Activated T-helper 17 cell treated with anti-CD3 and anti-CD28 coated beads, Interleukin-2, amount 50 U/mL, for 72 hours (primary cell): ENCODE measurements around the gene GPC5. TPM values are rescaled to one million over a fixed set of nuclear protein-coding genes. Genes with fewer than 3 reads are reported as not detected.

ENCODE experiments used
- ATAC-seq: fragments of 150-1000 bp; cut with Tn5 transposase; replicated peaks from 2 replicates; pipeline ENCODE4 v1.10.0; 2021; ENCODE audit warnings: mild to moderate bottlenecking, moderate library complexity
- H3K27ac Mint-ChIP-seq: one replicate; pipeline ENCODE4 v1.8.0; 2022; ENCODE audit warnings: mixed read lengths
- H3K27me3 Mint-ChIP-seq: one replicate; pipeline ENCODE4 v1.8.0; 2022; ENCODE audit warnings: mixed read lengths
- H3K36me3 Mint-ChIP-seq: one replicate; pipeline ENCODE4 v1.8.0; 2022; ENCODE audit warnings: low read depth, mild to moderate bottlenecking, mixed read lengths
- H3K4me1 Mint-ChIP-seq: one replicate; pipeline ENCODE4 v1.8.0; 2022; ENCODE audit warnings: mixed read lengths
- H3K4me3 Mint-ChIP-seq: one replicate; pipeline ENCODE4 v1.8.0; 2022; ENCODE audit warnings: mild to moderate bottlenecking, mixed read lengths
- H3K9me3 Mint-ChIP-seq: one replicate; pipeline ENCODE4 v1.8.0; 2022; ENCODE audit warnings: mixed read lengths
- total RNA-seq, 2 donors: library from RNA; stranded (reverse); gene quantifications; one replicate each; pipeline ENCODE4 v1.2.3, GENCODE V29; 2022

GPC5 gene
- total RNA-seq, 2 donors from 2014 or later, result 0.09 to 0.29 TPM

DNA sequence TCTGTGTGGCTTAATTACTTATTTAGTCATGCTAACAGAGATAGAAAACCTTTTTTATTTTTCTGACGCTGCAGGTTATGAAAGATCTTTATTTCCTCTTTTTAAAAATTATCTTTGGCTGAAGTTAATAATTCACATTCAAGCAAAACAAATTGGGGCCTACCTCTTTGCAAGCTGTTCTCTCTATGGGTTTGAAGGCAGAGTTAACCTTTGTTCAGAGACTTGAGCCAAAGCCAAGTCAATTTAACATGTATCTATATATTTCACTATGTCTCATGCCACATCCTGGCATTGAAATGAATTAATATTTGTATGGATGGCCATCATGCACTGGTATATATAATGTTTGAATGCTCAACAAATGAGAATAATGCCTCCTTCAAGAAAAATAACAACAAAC, 1150.9 kb downstream of the GPC5 start:
- Mint-ChIP-seq H3K4me1 (no peaks in the 10 kb centered on the region), H3K9me3 (peaks cover 11% of the 10 kb centered on the region), H3K27ac (no peak overlapping the region), H3K36me3 (no peaks in the 10 kb centered on the region), H3K4me3 (no peak overlapping the region), H3K27me3 (no peaks in the 10 kb centered on the region)
- no peak for ATAC-seq

DNA sequence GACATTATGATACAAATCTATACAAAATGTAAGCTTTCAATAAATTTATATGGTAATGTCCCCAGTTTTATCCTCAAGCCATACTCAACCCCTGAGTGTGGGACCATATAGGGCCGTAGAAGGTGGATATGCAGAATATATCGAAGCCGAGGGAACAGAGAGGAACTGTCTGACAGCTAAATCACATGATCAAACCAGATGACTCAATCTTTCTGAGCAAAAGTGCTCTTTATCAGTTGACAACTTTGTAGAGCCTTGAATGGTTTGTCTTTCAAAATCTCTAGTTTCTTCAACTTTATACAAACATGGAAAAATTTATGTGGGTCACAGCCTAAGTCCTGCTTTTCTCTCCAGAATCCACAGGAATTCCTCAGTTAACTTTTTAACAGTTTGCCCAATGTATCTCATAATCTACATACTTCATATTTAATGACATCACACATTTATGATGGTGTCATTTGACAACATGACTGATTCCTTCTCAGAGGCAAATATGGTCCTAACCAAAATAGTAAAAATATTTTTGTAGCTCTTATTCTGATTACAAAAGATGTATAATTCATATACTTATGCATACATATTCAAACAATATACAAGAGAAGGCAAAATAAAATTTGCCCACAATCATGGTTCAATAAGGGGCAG, 1155.2 kb downstream of the GPC5 start:
- no peak overlapping the region for H3K27ac Mint-ChIP-seq
- H3K27me3 Mint-ChIP-seq, result no peaks in the 10 kb centered on the region
- no peak for ATAC-seq
- no peaks in the 10 kb centered on the region for H3K36me3 Mint-ChIP-seq
- H3K4me3 Mint-ChIP-seq, result no peak overlapping the region
- no peaks in the 10 kb centered on the region for H3K4me1 Mint-ChIP-seq
- peaks cover 11% of the 10 kb centered on the region for H3K9me3 Mint-ChIP-seq

DNA sequence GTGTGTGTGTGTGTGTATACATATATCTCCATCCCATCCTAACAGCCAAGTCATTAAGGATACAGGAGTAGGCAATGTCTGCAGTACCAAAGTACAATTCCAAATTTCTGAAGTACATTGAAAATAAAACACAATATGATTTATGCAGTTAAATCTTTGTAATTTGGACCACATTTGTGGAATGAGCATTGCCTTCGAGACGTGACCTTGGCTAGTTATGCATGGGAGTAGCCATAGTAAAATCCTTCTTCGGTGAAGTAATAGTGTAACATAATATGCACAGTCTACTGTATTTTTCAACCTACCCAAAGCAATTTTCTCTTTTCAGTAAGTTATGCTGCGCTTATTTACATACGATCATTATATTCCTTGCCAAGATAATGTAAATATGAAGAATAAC, 1162.5 kb downstream of the GPC5 start:
- no peaks in the 10 kb centered on the region for H3K27me3 Mint-ChIP-seq

DNA sequence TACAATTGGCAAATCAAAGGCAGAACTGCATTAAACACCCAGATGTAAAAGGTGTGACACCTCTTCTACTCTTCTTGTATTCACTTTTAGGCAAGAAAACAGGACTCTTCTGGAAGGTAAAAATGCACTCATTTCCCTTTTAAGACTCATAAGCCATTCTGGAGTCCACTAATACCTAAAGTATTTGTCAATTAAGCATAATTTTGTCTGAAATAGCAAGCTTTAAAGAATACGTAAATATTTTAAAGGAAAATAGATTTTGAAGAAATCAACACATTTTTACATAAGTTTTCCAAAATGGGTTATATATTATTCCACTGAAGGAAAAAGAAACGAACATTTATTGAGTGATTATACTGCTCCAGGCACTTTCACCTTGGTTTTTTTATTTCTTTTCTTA, 1166.5 kb downstream of the GPC5 start:
- no peak for ATAC-seq
- H3K4me1 Mint-ChIP-seq, result no peaks in the 10 kb centered on the region
- H3K9me3 Mint-ChIP-seq, result no peaks in the 10 kb centered on the region
- no peak overlapping the region for H3K27ac Mint-ChIP-seq
- H3K27me3 Mint-ChIP-seq, result no peaks in the 10 kb centered on the region
- H3K4me3 Mint-ChIP-seq, result no peak overlapping the region
- no peaks in the 10 kb centered on the region for H3K36me3 Mint-ChIP-seq

More for the DNA sequence above, 1162.5 kb downstream of the GPC5 start:
- no peak for ATAC-seq
- Mint-ChIP-seq H3K4me3 (no peak overlapping the region), H3K27ac (no peak overlapping the region), H3K9me3 (no peaks in the 10 kb centered on the region), H3K4me1 (no peaks in the 10 kb centered on the region), H3K36me3 (no peaks in the 10 kb centered on the region)

DNA sequence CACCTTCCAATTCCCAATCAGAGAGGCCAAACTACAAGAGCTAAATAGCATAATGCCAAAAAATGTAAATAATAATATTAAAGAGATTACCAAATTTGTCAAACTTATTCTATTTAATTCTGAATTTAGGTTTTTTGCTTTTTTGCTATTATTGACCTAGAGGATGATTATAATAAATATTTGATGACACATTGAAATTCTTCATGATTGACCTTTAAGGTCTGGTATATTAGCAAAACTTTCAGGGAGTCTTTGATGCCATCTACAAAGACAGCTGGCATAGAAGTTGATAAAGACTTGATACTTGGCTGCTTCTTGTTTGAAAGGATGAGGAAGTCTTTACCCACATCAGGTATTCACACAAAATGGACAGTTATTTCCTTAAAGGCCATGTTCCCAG, 1168.3 kb downstream of the GPC5 start:
- Mint-ChIP-seq H3K9me3 (no peaks in the 10 kb centered on the region), H3K36me3 (no peaks in the 10 kb centered on the region), H3K4me1 (no peaks in the 10 kb centered on the region), H3K27me3 (no peaks in the 10 kb centered on the region), H3K27ac (no peak overlapping the region), H3K4me3 (no peak overlapping the region)
- ATAC-seq, result no peak

DNA sequence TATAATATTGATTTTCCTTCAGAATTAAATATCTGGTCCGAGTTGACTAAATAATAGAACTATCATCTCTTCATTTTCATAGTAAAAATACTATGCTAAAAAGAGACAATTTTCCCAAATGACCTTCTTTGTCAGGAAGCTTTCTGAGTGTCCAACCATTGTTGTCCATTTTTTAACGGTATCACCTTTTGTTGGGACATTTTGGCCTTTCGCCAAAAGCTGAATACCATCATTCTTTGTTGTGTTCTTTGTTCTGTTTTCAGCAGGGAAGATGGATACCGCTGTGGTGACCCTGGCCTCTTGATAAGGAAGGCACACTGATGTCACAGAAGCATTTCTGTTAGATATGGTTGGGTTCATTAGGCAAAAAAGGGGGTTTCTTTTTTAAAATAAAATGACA, 1173.8 kb downstream of the GPC5 start:
- Mint-ChIP-seq H3K27me3 (no peaks in the 10 kb centered on the region), H3K36me3 (no peaks in the 10 kb centered on the region), H3K4me3 (no peak overlapping the region), H3K27ac (no peak overlapping the region), H3K9me3 (no peaks in the 10 kb centered on the region), H3K4me1 (no peaks in the 10 kb centered on the region)
- no peak for ATAC-seq

DNA sequence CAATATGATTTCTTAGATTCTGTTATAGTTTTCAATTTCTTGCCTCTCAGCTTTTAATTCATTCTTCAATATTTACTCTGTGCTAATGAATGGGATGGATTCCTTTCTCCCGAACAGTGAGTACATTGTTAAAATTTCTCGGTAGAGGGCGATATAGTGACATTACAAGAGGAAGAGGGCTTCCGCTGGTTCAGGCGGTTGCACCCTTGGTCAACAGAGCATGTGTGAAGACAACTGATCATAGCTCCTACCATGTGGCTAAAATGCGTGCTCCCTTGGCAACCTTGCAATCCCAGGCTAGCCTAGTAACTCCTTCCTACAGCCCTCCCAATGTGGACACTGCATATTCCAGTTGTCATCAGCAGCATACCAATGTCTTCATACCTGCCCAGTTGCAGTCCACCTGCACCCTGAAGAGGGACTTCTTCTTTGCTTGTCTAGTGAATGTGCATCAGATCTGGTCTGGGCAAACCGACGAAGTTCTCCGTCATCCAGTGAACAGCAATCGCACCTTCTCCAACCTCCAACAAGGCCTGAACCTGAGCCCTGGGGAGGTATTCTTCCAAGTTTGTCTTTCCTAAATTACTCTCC, 1175.1 kb downstream of the GPC5 start:
- Mint-ChIP-seq H3K27me3 (no peaks in the 10 kb centered on the region), H3K36me3 (no peaks in the 10 kb centered on the region), H3K27ac (no peak overlapping the region), H3K4me3 (no peak overlapping the region), H3K9me3 (peaks cover 5% of the 10 kb centered on the region), H3K4me1 (no peaks in the 10 kb centered on the region)
- ATAC-seq, result no peak

DNA sequence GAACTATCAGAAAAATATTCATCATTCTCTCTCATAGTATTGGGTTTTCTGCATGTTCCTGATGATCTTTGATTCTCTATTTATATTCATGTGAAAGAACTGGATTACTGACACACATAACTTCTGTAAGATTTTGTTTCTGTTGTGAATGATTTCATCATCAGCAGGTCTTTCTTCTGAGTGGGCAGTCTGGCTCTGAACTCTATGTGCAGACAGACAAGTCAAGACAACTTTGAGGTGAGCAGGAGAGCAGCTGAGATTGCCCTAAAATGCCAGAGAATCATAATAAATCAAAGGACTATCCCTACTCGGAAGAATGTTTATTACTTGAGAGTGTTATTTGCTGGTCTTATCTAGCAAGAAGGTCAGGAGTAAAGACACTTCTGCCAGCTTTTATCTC, 1176.1 kb downstream of the GPC5 start:
- Mint-ChIP-seq H3K4me1 (no peaks in the 10 kb centered on the region), H3K27ac (no peak overlapping the region), H3K9me3 (peaks cover 5% of the 10 kb centered on the region), H3K4me3 (no peak overlapping the region), H3K36me3 (no peaks in the 10 kb centered on the region), H3K27me3 (no peaks in the 10 kb centered on the region)
- ATAC-seq, result no peak

DNA sequence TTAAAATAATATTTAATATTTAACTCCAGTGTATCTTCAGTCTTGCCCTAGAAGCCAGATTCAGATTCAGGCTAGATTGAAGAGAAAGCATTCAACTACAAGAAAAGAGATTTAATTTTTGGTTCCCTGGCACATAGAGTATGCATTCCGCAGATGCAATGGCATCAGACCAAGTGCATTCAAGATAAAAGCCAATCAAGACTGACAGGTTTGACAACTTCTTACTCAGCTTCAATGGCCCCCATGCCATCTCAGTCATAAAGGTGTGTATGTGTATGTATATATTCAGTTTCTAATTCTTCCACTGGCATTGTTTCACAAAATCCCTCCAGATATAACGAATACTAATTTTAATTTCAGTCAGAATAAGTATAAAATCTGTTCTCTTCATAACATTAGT, 1177.4 kb downstream of the GPC5 start:
- no peaks in the 10 kb centered on the region for H3K36me3 Mint-ChIP-seq
- H3K27ac Mint-ChIP-seq, result no peak overlapping the region
- H3K27me3 Mint-ChIP-seq, result no peaks in the 10 kb centered on the region
- no peaks in the 10 kb centered on the region for H3K4me1 Mint-ChIP-seq
- peaks cover 5% of the 10 kb centered on the region for H3K9me3 Mint-ChIP-seq
- no peak for ATAC-seq
- H3K4me3 Mint-ChIP-seq, result no peak overlapping the region

DNA sequence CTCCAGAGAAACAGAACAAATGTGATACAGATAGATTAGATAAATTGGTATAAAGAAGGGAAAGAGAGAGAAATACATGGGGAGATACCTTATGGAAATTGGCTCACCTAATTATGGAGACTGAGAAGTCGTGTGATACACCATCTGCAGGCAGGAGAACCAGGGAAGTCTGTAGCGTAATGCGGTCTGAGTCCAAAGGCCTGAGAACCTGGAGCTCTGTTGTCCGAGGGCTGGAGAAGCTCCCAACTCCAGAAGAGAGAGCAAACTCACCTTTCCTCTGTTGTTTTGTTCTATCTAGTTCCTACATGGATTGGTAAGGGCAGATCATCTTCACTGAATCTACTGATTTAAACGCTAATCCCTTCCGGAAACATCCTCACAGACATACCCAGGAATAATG, 1179.9 kb downstream of the GPC5 start:
- H3K4me3 Mint-ChIP-seq, result no peak overlapping the region
- ATAC-seq, result no peak
- peaks cover 11% of the 10 kb centered on the region for H3K9me3 Mint-ChIP-seq
- H3K4me1 Mint-ChIP-seq, result no peaks in the 10 kb centered on the region
- no peak overlapping the region for H3K27ac Mint-ChIP-seq
- no peaks in the 10 kb centered on the region for H3K27me3 Mint-ChIP-seq
- no peaks in the 10 kb centered on the region for H3K36me3 Mint-ChIP-seq

DNA sequence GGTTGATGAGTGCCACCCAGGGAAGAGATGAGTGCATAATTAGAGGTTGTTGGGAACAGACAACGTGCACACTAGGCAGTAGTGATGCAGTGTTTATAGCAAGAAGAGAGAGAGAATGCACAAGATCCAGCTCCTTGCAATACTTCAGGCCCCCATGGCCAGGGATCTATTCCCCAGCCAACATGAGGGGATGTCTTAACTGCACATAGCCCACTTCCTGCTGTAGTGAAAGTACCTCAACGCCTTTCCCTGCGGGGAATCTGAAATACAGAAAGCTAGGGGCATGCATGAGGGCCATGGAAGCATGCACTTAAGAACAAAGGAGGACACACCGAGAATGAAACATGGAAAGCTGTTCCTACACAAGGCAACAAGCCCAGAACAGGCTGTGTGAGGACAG, 1191.5 kb downstream of the GPC5 start:
- H3K9me3 Mint-ChIP-seq, result peaks cover 22% of the 10 kb centered on the region
- no peaks in the 10 kb centered on the region for H3K36me3 Mint-ChIP-seq
- H3K27me3 Mint-ChIP-seq, result no peaks in the 10 kb centered on the region
- no peak overlapping the region for H3K27ac Mint-ChIP-seq
- no peaks in the 10 kb centered on the region for H3K4me1 Mint-ChIP-seq
- no peak for ATAC-seq
- H3K4me3 Mint-ChIP-seq, result no peak overlapping the region

DNA sequence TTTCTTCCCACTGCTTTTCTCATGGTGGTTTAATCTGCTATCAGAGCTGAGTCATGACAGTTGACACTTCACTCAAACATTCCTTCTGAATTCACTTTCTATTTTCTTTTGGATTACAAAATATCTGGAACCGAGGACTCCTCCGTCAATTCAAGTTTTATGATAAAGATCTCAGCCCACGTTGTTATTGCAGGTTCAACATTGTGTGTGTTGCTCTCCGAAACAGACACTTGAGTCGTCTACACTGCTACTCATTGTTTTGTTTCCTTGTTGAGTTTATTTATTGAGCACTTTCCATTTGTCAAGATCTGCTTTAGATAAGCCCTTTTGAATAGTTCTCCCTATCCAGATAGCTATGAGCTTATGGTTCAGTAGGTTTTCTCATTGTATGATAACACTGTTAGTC, 1192.1 kb downstream of the GPC5 start:
- H3K9me3 Mint-ChIP-seq, result peaks cover 22% of the 10 kb centered on the region

DNA sequence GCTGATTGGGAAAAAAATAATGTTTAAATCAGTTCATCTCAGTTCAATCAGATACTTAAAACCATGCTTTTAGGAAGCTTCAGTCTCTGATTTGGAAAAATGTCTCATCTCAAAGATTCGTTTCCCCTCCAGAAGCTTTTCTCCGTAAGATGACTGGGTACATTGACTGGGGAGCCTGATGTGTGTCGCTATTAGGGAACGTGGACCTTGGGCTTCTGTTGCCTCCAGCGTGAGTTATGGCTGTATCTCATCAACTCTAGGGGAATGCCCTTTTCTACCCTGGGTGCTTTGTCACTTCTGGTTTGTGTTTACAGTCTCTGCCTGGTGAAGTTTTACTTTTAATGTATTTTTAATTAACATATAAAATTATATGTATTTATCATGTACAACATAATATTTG, 1192.7 kb downstream of the GPC5 start:
- H3K9me3 Mint-ChIP-seq, result peaks cover 18% of the 10 kb centered on the region
- no peak for ATAC-seq
- H3K27ac Mint-ChIP-seq, result no peak overlapping the region
- H3K36me3 Mint-ChIP-seq, result no peaks in the 10 kb centered on the region
- H3K4me3 Mint-ChIP-seq, result no peak overlapping the region
- H3K4me1 Mint-ChIP-seq, result no peaks in the 10 kb centered on the region
- H3K27me3 Mint-ChIP-seq, result no peaks in the 10 kb centered on the region

More for the DNA sequence above, 1192.1 kb downstream of the GPC5 start:
- Mint-ChIP-seq H3K4me3 (no peak overlapping the region), H3K4me1 (no peaks in the 10 kb centered on the region), H3K27me3 (no peaks in the 10 kb centered on the region), H3K36me3 (no peaks in the 10 kb centered on the region), H3K27ac (no peak overlapping the region)
- ATAC-seq, result no peak

DNA sequence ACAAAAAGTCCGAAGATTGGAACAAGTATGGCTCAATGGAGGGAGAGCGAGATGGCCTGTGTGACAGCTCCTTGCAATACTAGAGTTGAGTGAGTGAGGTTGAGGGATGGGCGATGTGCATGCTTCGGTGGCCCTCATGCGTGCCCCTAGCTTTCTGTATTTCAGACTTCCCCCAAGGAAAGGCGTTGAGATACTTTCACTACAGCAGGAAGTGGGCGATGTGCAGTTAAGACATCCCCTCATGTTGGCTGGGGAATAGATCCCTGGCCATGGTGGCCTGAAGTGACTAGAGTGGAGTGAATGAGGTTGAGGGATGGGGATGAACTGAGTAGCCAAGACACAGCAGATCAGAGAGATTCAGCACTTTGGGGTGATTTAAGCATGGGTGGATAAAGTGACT, 1194.3 kb downstream of the GPC5 start:
- ATAC-seq, result no peak
- H3K36me3 Mint-ChIP-seq, result no peaks in the 10 kb centered on the region
- no peaks in the 10 kb centered on the region for H3K4me1 Mint-ChIP-seq
- no peak overlapping the region for H3K4me3 Mint-ChIP-seq
- H3K27ac Mint-ChIP-seq, result no peak overlapping the region
- H3K9me3 Mint-ChIP-seq, result peaks cover 17% of the 10 kb centered on the region
- H3K27me3 Mint-ChIP-seq, result no peaks in the 10 kb centered on the region

DNA sequence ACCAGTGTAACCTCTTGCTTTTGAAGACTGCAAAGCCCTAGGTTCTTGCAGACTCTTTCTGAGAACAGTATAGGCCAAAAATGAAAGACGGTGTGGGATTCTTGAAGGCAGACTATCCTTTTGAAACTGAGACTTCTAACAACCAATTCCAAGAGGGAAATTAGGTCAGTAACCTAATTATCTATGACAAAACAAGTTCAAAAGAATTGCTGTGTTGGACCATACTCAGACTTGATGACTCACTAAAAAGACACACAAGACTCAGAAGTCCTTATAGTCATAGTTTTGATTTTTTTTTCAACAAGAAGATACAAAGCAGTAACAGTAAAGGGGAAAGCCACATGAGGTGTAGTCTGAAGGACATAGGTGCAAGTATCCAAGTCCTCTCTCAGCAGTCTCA, 1204.1 kb downstream of the GPC5 start:
- Mint-ChIP-seq H3K27ac (no peak overlapping the region), H3K9me3 (peaks cover 3% of the 10 kb centered on the region), H3K4me3 (no peak overlapping the region), H3K36me3 (no peaks in the 10 kb centered on the region), H3K27me3 (no peaks in the 10 kb centered on the region), H3K4me1 (no peaks in the 10 kb centered on the region)
- ATAC-seq, result no peak

DNA sequence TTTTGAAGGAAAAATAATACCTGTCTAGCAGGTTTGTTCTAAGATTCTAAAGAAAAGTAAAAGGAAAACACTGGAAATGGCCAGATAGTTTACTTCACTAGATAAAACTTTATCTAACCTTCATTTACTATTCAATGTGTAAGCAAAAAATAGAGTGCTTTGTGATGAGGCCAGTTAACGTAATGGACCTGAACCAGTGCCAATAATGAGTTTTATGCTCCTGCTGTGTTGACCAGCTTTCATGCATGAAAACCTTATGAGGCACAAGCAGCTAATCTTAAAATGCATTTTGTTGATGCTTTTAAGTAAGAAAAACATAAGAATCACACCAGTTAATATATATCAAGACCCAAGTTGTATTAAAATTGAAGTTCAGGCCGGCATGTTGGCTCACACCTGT, 1211.0 kb downstream of the GPC5 start:
- ATAC-seq, result no peak
- Mint-ChIP-seq H3K4me3 (no peak overlapping the region), H3K36me3 (no peaks in the 10 kb centered on the region), H3K27ac (no peak overlapping the region), H3K27me3 (no peaks in the 10 kb centered on the region), H3K4me1 (no peaks in the 10 kb centered on the region), H3K9me3 (no peaks in the 10 kb centered on the region)
